ENCODE measurements around the gene RRN3.
"Not testable (repeated sequence)": the region's sequence is repeated elsewhere in the genome, so short reads cannot be mapped to it uniquely, and the experiment has no call there.

DNA sequence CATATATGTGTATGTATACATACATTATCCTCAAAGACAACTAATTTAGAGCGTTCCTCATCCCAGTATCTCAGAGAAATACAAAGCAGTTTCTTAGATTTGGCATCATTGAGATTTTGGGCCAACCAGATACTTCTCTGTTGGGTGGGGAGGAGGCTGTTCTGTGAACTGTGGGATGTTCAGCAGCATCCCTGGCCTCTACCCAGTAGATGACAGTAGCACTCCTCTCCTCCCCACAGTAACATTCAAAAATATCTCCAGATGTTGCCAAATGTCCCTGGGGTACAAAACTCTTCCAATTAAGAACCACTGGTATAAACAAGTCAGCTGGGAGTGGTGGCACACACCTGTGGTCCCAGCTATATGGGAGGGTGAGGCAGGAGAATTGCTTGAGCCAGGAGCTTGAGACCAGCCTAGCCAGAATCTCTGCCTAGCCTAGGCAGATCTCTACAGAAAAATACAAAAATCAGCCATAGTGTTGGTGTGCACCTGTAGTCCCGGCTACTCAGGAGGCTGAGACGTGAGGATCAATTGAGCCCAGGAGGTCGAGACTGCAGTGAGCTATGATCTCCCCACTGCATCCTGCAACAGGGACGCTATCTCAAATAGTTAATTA, 6.4 kb upstream of the RRN3 start:
- TF ChIP-seq POLR2A (IDR thresholded peaks at IDR 0.05; ENCODE audit: low read length); GATA1 (IDR thresholded peaks at IDR 0.05; ENCODE audit: low read depth, low read length): not testable (repeated sequence)

All from erythroblast (primary cell).